ENCODE measurements around the gene GRK6. TPM values are rescaled to one million over a fixed set of nuclear protein-coding genes. Genes with fewer than 3 reads are reported as not detected.

GRK6 gene
- total and polyA plus RNA-seq, 2 experiments from 2014 or later, result 13.0 to 56.8 TPM

GRCh38 chr5:177440211-177440989 is 13.9 kb downstream of the GRK6 start:
- Histone ChIP-seq H3K4me1 (ENCODE audit: insufficient read depth) (peaks cover 13% of the 10 kb centered on the region), H4K20me1 (replicated peaks; ENCODE audit: insufficient read depth) (no peaks in the 10 kb centered on the region; the same call in 1 of the 2 replicates), H2AFZ (no peak overlapping the region), H3F3A (replicated peaks; ENCODE audit: low read depth) (peaks cover 13% of the 10 kb centered on the region; the same call in 1 of the 2 replicates), H3K36me3 (ENCODE audit: insufficient read depth) (peaks cover 2% of the 10 kb centered on the region; the same call in 1 of the 2 replicates), H3K9me2 (ENCODE audit: insufficient read depth) (no peaks in the 10 kb centered on the region), H3K79me2 (replicated peaks; ENCODE audit: insufficient read depth) (no peaks in the 10 kb centered on the region), H3K27me3 (ENCODE audit: insufficient read depth) (peaks cover 12% of the 10 kb centered on the region), H3K4me2 (no peak overlapping the region), H3K4me3 (no peak overlapping the region), H3K27ac (ENCODE audit: low read depth) (no peak overlapping the region)
- H3K36me3 Mint-ChIP-seq (ENCODE audit: low read depth), result peaks cover 44% of the 10 kb centered on the region
- H3K9me3 Mint-ChIP-seq, result peaks cover 4% of the 10 kb centered on the region; the same call in 1 of the 3 replicates
- H3K27ac Mint-ChIP-seq, result no peak overlapping the region
- H3K27me3 Mint-ChIP-seq (ENCODE audit: insufficient read depth, low read depth, poor library complexity), result peaks cover 28% of the 10 kb centered on the region
- peaks cover 23% of the 10 kb centered on the region for H3K4me1 Mint-ChIP-seq
- H3K4me3 Mint-ChIP-seq, result no peak overlapping the region
- TF ChIP-seq ZNF114 (CRISPR knock-in tag; IDR thresholded peaks at IDR 0.05) (no peak), POLR2AphosphoS5 (IDR thresholded peaks at IDR 0.05; ENCODE audit: low read depth) (0 out of 2 replicates have a peak, but pooled peaks have one; percentile 14)
- ATAC-seq (peak; percentile 51), DNase-seq (ENCODE audit: low spot score) (no peak)

- Mint-ChIP-seq H3K9me3 (peaks cover 4% of the 10 kb centered on the region; the same call in 2 of the 3 replicates), H3K27me3 (ENCODE audit: insufficient read depth, low read depth, poor library complexity) (peaks cover 36% of the 10 kb centered on the region), H3K36me3 (ENCODE audit: low read depth) (peaks cover 41% of the 10 kb centered on the region), H3K4me1 (peaks cover 30% of the 10 kb centered on the region), H3K27ac (no peak overlapping the region), H3K4me3 (no peak overlapping the region)
- ATAC-seq (no peak), DNase-seq (ENCODE audit: low spot score) (no peak)
- peaks cover 20% of the 10 kb centered on the region for H3K27me3 ChIP-seq (ENCODE audit: insufficient read depth)
- no peak overlapping the region for H3K4me3 ChIP-seq
- H3K27ac ChIP-seq (ENCODE audit: low read depth), result no peak overlapping the region
- H3K79me2 ChIP-seq (replicated peaks; ENCODE audit: insufficient read depth), result no peaks in the 10 kb centered on the region
- no peaks in the 10 kb centered on the region for H3K36me3 ChIP-seq (ENCODE audit: insufficient read depth)
- H3F3A ChIP-seq (replicated peaks; ENCODE audit: low read depth), result peaks cover 18% of the 10 kb centered on the region; the same call in 1 of the 2 replicates
- no peaks in the 10 kb centered on the region; the same call in 1 of the 2 replicates for H4K20me1 ChIP-seq (replicated peaks; ENCODE audit: insufficient read depth)
- no peaks in the 10 kb centered on the region for H3K9me2 ChIP-seq (ENCODE audit: insufficient read depth)
- TF ChIP-seq ZNF462 (CRISPR knock-in tag; IDR thresholded peaks at IDR 0.05) (no peak), ZNF331 (CRISPR knock-in tag; IDR thresholded peaks at IDR 0.05; ENCODE audit: low read depth) (no peak), CREB1 (CRISPR knock-in tag; IDR thresholded peaks at IDR 0.05; ENCODE audit: low read depth) (no peak), JUNB (IDR thresholded peaks at IDR 0.05; ENCODE audit: unreplicated experiment) (no peak)
- H3K4me1 ChIP-seq (ENCODE audit: insufficient read depth), result peaks cover 20% of the 10 kb centered on the region
- H3K4me2 ChIP-seq, result no peak overlapping the region
- no peak overlapping the region for H2AFZ ChIP-seq
Observed at GRCh38 chr5:177440990-177441780, 14.7 kb downstream of the GRK6 start.

All from GM23338 (cell line).